Stimulated activated CD8-positive, alpha-beta memory T cell treated with anti-CD3 and anti-CD28 coated beads, Interleukin-7, amount 100 ng/mL, for 4 hours (primary cell): Measurements from ENCODE around the gene LEFTY1.
"Not testable (repeated sequence)": the region's sequence is repeated elsewhere in the genome, so short reads cannot be mapped to it uniquely, and the experiment has no call there.

Experiments used
- DNase-seq, 2 donors: peaks; one replicate each; pipeline ENCODE4 v3.0.0-alpha.2; 2020; ENCODE audit warnings: low read depth in 2 of 2

The LEFTY1 gene

DNA sequence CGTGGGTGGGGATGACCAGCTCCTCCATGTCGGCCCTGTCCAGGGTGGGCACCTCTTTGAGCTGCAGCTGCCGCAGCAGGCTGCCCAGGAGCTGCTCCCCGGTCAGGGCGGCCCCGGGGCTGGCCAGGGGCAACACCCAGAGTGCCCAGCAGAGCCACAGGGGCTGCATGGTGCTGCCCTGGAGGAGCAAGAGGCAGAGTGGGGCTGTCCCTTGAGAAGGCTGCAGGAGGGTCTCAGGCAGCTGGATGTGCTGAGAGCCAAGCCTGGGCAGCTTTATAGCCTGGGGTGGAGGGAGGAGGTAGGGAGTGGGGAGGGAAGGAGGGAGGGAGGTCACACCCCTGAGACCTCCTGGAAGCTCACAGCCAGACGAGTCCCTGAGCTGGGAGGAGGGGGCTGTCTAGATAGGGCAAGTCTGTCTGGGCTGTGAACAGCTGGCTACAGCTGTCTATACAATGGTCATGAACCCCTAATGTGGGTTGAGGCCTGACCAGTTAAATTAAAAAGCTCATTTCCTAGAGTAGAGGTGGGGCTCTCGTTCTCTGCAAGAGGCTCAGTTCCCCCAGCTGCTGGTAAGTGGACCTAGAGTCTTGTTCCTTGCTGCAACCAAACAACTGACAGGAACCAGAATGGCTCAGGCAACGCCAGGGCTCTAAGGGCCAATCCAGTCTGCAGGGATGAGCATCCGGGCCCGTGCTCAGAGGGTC is at the start of gene LEFTY1:
TSS of gene LEFTY1 (minus strand) at position 249 of the 704 bp plus-strand sequence. CDS start at position 169, 80 bp downstream.
- DNase-seq, result no peak

GRCh38 chr1:225937048-225937968 is 48.4 kb upstream of the LEFTY1 start:
- no peak for DNase-seq

DNA sequence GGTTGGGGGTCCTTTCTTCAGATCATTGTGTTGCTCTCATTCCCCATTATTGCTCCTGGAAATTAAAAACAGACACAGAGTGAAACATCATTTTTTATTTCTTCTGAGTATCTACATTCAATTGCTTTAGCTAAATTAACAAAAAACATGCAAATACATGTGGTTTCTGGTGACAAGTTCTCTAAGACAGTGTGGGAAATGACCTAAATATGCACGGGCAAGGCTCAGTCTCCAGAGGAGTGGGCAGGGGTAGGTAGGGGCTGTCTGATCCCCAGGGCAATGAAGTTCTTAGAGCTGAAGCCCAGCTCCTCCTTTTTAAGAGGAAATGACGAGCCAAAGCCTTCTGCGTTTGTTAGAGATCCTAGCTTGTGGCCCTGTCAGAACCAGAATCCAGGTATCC is 47.6 kb upstream of the LEFTY1 start:
- no peak for DNase-seq

GRCh38 chr1:225936086-225936485 is 47.1 kb upstream of the LEFTY1 start:
- not testable (repeated sequence) for DNase-seq

- DNase-seq, result no peak
These were observed 45.8 kb upstream of the LEFTY1 start for GRCh38 chr1:225934711-225935110.

DNA sequence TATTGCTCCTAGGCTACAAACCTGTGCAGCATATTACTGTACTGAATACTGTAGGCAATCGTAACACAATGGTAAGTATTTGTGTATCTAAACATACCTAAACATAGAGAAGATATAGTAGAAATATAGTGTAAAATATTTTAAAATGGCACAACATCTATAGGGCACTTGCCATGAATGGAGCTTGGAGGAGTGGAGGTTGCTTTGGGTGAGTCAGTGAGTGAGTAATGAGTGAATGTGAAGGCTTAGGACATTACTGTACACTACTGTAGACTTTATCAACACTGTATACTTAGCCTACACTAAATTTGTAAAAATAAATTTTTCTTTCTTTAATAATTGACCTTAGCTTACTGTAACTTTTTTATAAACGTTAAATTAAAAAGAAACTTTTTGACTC is 44.1 kb upstream of the LEFTY1 start:
- no peak for DNase-seq

DNA sequence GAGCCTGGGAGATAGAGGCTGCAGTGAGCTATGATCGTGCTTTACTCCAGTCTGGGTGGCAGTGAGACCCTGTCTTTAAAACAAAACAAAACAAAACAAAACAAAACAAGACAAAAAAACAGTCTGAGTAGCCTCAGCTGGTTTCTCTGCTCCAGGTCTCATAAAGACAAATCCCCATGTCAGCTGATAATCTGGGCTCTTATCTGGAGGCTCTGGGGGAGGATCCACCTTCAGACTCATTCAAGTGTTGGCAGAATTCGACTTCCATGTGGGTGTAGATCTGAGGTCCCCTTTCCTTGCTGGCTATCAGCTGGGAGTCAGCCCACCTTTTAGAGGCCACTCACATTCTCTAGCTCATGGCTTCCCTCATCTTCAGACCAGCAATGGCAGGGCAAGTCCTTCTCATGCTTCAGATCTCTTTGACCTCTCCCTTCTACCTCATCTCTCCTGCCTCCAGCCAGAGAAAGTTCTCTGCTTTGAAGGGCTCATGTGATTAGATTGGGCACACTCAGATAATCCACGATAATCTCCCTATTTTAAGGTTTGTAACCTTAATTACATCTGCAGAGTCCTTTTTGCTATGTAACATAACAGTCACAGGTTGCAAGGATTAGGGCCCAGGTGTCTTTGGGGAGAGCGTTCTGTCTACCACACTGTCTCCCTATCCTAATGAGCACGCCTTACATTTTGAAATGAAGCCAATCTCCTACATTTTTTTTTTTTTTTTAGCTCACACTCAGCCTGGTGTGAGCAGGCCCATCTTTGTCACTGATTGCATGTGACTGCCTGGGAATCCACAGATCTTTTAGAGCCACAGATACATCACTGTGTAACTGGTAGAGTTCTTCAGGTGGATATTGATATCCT is 42.6 kb upstream of the LEFTY1 start:
- DNase-seq, result no peak

GRCh38 chr1:225930566-225930965 is 41.6 kb upstream of the LEFTY1 start:
- DNase-seq, result no peak

DNA sequence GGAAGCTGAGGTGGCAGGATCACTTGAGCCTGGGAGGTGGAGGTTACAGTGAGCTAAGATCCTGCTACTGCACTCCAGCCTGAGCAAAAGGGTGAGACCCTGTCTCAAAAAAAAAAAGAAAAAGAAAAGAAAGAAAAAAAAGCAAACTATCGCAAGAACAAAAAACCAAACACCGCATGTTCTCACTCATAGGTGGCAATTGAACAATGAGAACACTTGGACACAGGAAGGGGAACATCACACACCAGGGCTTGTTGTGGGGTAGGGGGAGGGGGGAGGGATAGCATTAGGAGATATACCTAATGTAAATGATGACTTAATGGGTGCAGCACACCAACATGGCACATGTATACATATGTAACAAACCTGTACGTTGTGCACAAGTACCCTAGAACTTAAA is 40.5 kb upstream of the LEFTY1 start:
- not testable (repeated sequence) for DNase-seq

- DNase-seq, result no peak
These were observed 39.5 kb upstream of the LEFTY1 start for GRCh38 chr1:225928186-225929175.

DNA sequence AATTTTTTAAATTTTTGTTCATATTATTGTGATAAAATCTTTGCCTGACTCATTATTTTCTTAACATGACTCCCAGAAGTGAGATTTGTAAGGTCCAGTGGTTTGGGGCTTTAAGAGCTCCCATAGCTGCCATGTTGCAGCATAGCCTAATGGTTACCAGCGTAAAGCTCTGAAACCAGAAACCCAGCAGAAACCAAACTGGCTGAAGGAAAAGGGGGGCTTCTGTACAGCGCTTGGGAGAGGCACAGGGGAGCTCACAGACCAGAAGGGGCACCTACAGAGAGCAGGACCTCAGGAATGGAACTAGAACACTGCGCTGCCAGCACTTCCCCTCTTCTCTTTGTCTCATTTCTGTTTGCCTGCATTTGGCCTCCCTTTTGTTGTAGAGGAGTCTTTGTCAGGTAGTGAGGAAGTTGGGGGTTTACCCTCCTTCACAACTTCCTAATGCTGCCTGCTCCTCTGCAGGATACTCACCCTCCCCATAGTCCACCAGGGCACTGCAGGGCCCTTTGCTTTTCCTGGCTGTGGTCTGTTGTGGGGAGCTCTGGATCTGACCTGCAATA is 37.7 kb upstream of the LEFTY1 start:
- DNase-seq, result no peak

- peak; percentile 79 to 91 for DNase-seq
These were observed 35.0 kb upstream of the LEFTY1 start, which contains the start of gene PYCR2 for GRCh38 chr1:225923692-225924555. Gene PYCR2 (minus strand): TSS chr1:225924250. CDS start chr1:225924110, 140 bp downstream.

DNA sequence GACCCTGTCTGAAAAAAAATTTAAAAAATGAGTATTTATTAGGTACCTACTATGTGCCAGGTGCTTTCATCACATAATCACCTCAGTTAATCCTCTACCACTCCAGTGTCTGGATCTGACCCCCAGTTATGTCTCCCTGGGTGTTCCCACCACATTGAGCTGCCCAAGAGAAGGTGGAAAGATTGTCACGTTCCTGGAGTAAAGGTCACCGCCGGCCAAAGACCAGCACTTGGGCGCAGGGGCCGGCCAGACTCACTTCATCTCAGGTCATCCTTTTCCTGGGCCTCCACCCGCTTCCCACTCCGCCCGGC is 34.4 kb upstream of the LEFTY1 start:
- no peak for DNase-seq

GRCh38 chr1:225921734-225922709 is 33.1 kb upstream of the LEFTY1 start:
- DNase-seq, result no peak

GRCh38 chr1:225919906-225920305 is 31.0 kb upstream of the LEFTY1 start:
- no peak for DNase-seq

DNA sequence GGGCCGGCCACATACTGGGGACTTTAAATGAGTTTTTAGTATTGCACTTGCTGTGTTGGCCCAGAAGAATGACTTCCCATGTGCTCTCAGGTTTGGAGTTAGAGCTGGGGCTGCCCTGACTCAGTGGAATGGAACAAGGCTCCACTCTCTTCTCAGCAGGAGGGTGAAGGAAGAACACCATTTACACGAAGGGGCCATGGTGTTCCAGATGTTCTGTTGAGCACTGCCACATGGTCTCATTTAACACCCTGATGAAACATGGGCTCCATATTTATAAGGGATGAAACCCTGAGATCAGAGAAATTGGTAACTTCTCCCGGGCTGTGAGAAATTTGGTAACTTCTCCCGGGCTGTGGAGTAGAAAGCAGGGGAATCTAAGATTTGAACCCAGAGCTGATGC is 29.3 kb upstream of the LEFTY1 start:
- no peak for DNase-seq

DNA sequence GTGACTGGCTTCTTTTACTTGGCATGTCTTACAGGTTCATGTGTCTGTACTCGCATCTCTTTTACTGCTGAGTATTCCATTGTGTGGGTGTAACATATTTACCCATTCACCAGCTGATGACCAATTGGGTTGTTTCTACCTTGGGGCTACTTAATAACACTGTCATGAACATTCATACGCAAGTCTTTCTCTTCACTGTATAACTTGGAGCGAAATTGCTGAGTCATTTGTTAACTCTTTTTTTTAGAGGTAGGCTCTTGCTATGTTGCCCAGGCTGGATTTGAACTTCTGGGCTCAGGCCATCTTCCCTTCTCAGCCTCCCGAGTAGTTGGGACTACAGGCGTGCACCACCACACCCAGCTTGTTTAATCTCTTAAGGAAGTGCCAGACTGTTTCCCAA is 28.6 kb upstream of the LEFTY1 start:
- DNase-seq, result no peak

- DNase-seq, result no peak
These were observed 28.2 kb upstream of the LEFTY1 start for GRCh38 chr1:225917101-225917500.
